WTC11 (cell line): ENCODE results near the gene LPGAT1. TPM values are rescaled to one million over a fixed set of nuclear protein-coding genes. Genes with fewer than 3 reads are reported as not detected.

ENCODE experiments used
- ATAC-seq: fragments of 200-7000 bp; cut with Tn5 transposase; 2 replicates; pipeline ENCODE4 v1.10.0; 2021; ENCODE audit warnings: mild to moderate bottlenecking, moderate library complexity
- CTCF ChIA-PET: fragments of 300-600 bp; sonication (Branson Sonifier 250); formaldehyde crosslinking; loops from one replicate; lab custom pipeline; 2021; ENCODE audit warnings: antibody characterized with exemption; lab: Charles Lee
- POLR2A ChIA-PET: fragments of 350-600 bp; sonication (Branson Sonifier 250); formaldehyde crosslinking; loops from one replicate; lab custom pipeline; 2021; ENCODE audit warnings: antibody characterized with exemption; lab: Charles Lee
- DNase-seq: peaks from one replicate; pipeline ENCODE4 v3.0.0; 2021; ENCODE audit warnings: low spot score
- H3K27ac Mint-ChIP-seq: 2 replicates; pipeline ENCODE4 v1.8.0; 2021; ENCODE audit warnings: mixed read lengths
- H3K27me3 Mint-ChIP-seq: 2 replicates; pipeline ENCODE4 v1.8.0; 2021; ENCODE audit warnings: low read depth, mild to moderate bottlenecking, moderate library complexity, mixed read lengths
- H3K36me3 Mint-ChIP-seq: 2 replicates; pipeline ENCODE4 v1.8.0; 2021; ENCODE audit warnings: mixed read lengths
- H3K4me1 Mint-ChIP-seq: 2 replicates; pipeline ENCODE4 v1.8.0; 2022; ENCODE audit warnings: mixed read lengths
- H3K4me3 Mint-ChIP-seq: 2 replicates; pipeline ENCODE4 v1.8.0; 2021; ENCODE audit warnings: mild to moderate bottlenecking, moderate library complexity, mixed read lengths
- H3K9me3 Mint-ChIP-seq: 2 replicates; pipeline ENCODE4 v1.8.0; 2021; ENCODE audit warnings: mixed read lengths
- ATF3 ChIP-seq: sonication (generic); formaldehyde crosslinking; conservative IDR thresholded peaks from 2 replicates; pipeline ENCODE4 v1.8.1; 2022; ENCODE audit warnings: mild to moderate bottlenecking, missing genetic modification reagents
- CBFB ChIP-seq: sonication (generic); formaldehyde crosslinking; IDR thresholded peaks from 2 replicates; pipeline ENCODE4 v1.8.1; 2022; ENCODE audit warnings: mild to moderate bottlenecking, low read depth, missing genetic modification reagents
- E2F1 ChIP-seq: sonication (generic); formaldehyde crosslinking; IDR thresholded peaks from 2 replicates; pipeline ENCODE4 v1.8.0; 2022; ENCODE audit warnings: mild to moderate bottlenecking, missing genetic modification reagents
- ERG ChIP-seq: fragments of 250-450 bp; sonication (Bioruptor Pico); IDR thresholded peaks from 2 replicates; pipeline ENCODE4 v1.8.0; 2021; ENCODE audit warnings: mild to moderate bottlenecking
- ESRRA ChIP-seq: sonication (generic); formaldehyde crosslinking; IDR thresholded peaks from 2 replicates; pipeline ENCODE4 v1.8.1; 2022; ENCODE audit warnings: mild to moderate bottlenecking, missing genetic modification reagents, borderline replicate concordance
- ETV6 ChIP-seq: sonication (generic); formaldehyde crosslinking; IDR thresholded peaks from 2 replicates; pipeline ENCODE4 v1.8.1; 2022; ENCODE audit warnings: mild to moderate bottlenecking, missing genetic modification reagents
- GTF2I ChIP-seq: fragments of 250-450 bp; sonication (Bioruptor Pico); conservative IDR thresholded peaks from 2 replicates; pipeline ENCODE4 v1.4.0; 2021; ENCODE audit warnings: mild to moderate bottlenecking
- JUN ChIP-seq: sonication (generic); formaldehyde crosslinking; IDR thresholded peaks from 2 replicates; pipeline ENCODE4 v1.8.0; 2023; ENCODE audit warnings: mild to moderate bottlenecking, missing genetic modification reagents
- KAT7 ChIP-seq: sonication (generic); formaldehyde crosslinking; IDR thresholded peaks from 2 replicates; pipeline ENCODE4 v1.8.1; 2023; ENCODE audit warnings: missing genetic modification reagents, mild to moderate bottlenecking, borderline replicate concordance
- NFE2L1 ChIP-seq: sonication (generic); formaldehyde crosslinking; IDR thresholded peaks from 2 replicates; pipeline ENCODE4 v1.8.1; 2023; ENCODE audit warnings: missing genetic modification reagents
- NR2C2 ChIP-seq: sonication (generic); formaldehyde crosslinking; IDR thresholded peaks from 2 replicates; pipeline ENCODE4 v1.8.0; 2022; ENCODE audit warnings: mild to moderate bottlenecking, missing genetic modification reagents
- OVOL2 ChIP-seq: fragments of 250-450 bp; sonication (Bioruptor Pico); IDR thresholded peaks from 2 replicates; pipeline ENCODE4 v1.9.0; 2021; ENCODE audit warnings: mild to moderate bottlenecking, borderline replicate concordance
- SMAD3 ChIP-seq: sonication (generic); formaldehyde crosslinking; IDR thresholded peaks from 2 replicates; pipeline ENCODE4 v1.8.0; 2022; ENCODE audit warnings: missing genetic modification reagents, mild to moderate bottlenecking, borderline replicate concordance
- SMAD4 ChIP-seq: sonication (generic); formaldehyde crosslinking; IDR thresholded peaks from 2 replicates; pipeline ENCODE4 v1.8.0; 2022; ENCODE audit warnings: mild to moderate bottlenecking, missing genetic modification reagents
- TP53 ChIP-seq: sonication (generic); formaldehyde crosslinking; IDR thresholded peaks from 2 replicates; pipeline ENCODE4 v1.8.1; 2023; ENCODE audit warnings: mild to moderate bottlenecking, missing genetic modification reagents
- ZNF121 ChIP-seq: sonication (generic); formaldehyde crosslinking; IDR thresholded peaks from 2 replicates; pipeline ENCODE4 v1.8.0; 2023; ENCODE audit warnings: missing genetic modification reagents
- ZNF219 ChIP-seq: sonication (generic); formaldehyde crosslinking; IDR thresholded peaks from 2 replicates; pipeline ENCODE4 v1.8.0; 2023; ENCODE audit warnings: missing genetic modification reagents, mild to moderate bottlenecking, borderline replicate concordance
- ZNF423 ChIP-seq: fragments of 250-450 bp; sonication (Bioruptor Pico); IDR thresholded peaks from 2 replicates; pipeline ENCODE4 v2.1.2; 2022; ENCODE audit warnings: mild to moderate bottlenecking, moderate library complexity
- ZNF671 ChIP-seq: fragments of 250-450 bp; sonication (Bioruptor Pico); IDR thresholded peaks from 2 replicates; pipeline ENCODE4 v1.8.0; 2021; ENCODE audit warnings: mild to moderate bottlenecking
- total RNA-seq: library from RNA; stranded (reverse); gene quantifications from 3 replicates; pipeline ENCODE4 v1.2.3, GENCODE V29; 2021
- TF ChIP-seq, protein P1 (sequence below): sonication (generic); formaldehyde crosslinking; conservative IDR thresholded peaks from 2 replicates; pipeline ENCODE4 v1.8.1; 2023; ENCODE audit warnings: mild to moderate bottlenecking, low read depth, missing genetic modification reagents, moderate library complexity
- TF ChIP-seq, protein P2 (sequence below): sonication (generic); formaldehyde crosslinking; IDR thresholded peaks from 2 replicates; pipeline ENCODE4 v1.8.0; 2022; ENCODE audit warnings: mild to moderate bottlenecking, missing genetic modification reagents
- TF ChIP-seq, protein P3 (sequence below): sonication (generic); formaldehyde crosslinking; IDR thresholded peaks from 2 replicates; pipeline ENCODE4 v1.8.1; 2022; ENCODE audit warnings: low read depth, missing genetic modification reagents, borderline replicate concordance
- TF ChIP-seq, protein P4 (sequence below): fragments of 250-450 bp; sonication (Bioruptor Pico); IDR thresholded peaks from 2 replicates; pipeline ENCODE4 v1.9.0; 2021; ENCODE audit warnings: moderate library complexity, mild to moderate bottlenecking, inconsistent platforms, borderline replicate concordance

Gene LPGAT1
- total RNA-seq, 1 experiment from 2014 or later = 15.1 TPM

GRCh38 chr1:211813590-211813989 lies 17.0 kb downstream of the LPGAT1 start:
- Mint-ChIP-seq H3K9me3 (peaks cover 11% of the 10 kb centered on the region), H3K27me3 (no peaks in the 10 kb centered on the region), H3K4me1 (no peaks in the 10 kb centered on the region)
- no peak for ATAC-seq
- DNase-seq = no peak
- TF ChIP-seq ETV6 (CRISPR knock-in tag) (no peak), SMAD4 (no peak), ESRRA (CRISPR knock-in tag) (no peak), OVOL2 (CRISPR knock-in tag) (no peak), SMAD3 (CRISPR knock-in tag) (no peak), ZNF423 (CRISPR knock-in tag) (no peak), TP53 (CRISPR knock-in tag) (no peak), E2F1 (no peak), JUN (no peak), ZNF121 (CRISPR knock-in tag) (no peak)
- TF ChIP-seq, protein P1, sequence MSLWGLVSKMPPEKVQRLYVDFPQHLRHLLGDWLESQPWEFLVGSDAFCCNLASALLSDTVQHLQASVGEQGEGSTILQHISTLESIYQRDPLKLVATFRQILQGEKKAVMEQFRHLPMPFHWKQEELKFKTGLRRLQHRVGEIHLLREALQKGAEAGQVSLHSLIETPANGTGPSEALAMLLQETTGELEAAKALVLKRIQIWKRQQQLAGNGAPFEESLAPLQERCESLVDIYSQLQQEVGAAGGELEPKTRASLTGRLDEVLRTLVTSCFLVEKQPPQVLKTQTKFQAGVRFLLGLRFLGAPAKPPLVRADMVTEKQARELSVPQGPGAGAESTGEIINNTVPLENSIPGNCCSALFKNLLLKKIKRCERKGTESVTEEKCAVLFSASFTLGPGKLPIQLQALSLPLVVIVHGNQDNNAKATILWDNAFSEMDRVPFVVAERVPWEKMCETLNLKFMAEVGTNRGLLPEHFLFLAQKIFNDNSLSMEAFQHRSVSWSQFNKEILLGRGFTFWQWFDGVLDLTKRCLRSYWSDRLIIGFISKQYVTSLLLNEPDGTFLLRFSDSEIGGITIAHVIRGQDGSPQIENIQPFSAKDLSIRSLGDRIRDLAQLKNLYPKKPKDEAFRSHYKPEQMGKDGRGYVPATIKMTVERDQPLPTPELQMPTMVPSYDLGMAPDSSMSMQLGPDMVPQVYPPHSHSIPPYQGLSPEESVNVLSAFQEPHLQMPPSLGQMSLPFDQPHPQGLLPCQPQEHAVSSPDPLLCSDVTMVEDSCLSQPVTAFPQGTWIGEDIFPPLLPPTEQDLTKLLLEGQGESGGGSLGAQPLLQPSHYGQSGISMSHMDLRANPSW (CRISPR knock-in tag) = no peak
- TF ChIP-seq, all 79 proteins: peak for 0
- no peak overlapping the region for H3K27ac Mint-ChIP-seq
- ChIA-PET CTCF (interaction anchor here (1.2 kb wide), 1 partner anchor 114 kb away, joined by 3 read pairs; no protein-coding TSS in a partner anchor), POLR2A (no interaction called here)
- H3K4me3 Mint-ChIP-seq = no peak overlapping the region
- H3K36me3 Mint-ChIP-seq = peaks cover 6% of the 10 kb centered on the region

- Mint-ChIP-seq H3K36me3 (peaks cover 6% of the 10 kb centered on the region), H3K9me3 (peaks cover 11% of the 10 kb centered on the region), H3K27me3 (no peaks in the 10 kb centered on the region), H3K27ac (no peak overlapping the region), H3K4me1 (no peaks in the 10 kb centered on the region), H3K4me3 (no peak overlapping the region)
- no peak for DNase-seq
- ChIA-PET CTCF (interaction anchor here (1.2 kb wide), 1 partner anchor 113 kb away, joined by 3 read pairs; no protein-coding TSS in a partner anchor), POLR2A (no interaction called here)
- peak; percentile 26; the same call in 1 of the 2 replicates for ATAC-seq
- TF ChIP-seq ATF3 (CRISPR knock-in tag) (no peak), KAT7 (CRISPR knock-in tag) (no peak), ZNF423 (CRISPR knock-in tag) (no peak), NFE2L1 (CRISPR knock-in tag) (no peak), ERG (no peak), CBFB (CRISPR knock-in tag) (no peak), GTF2I (CRISPR knock-in tag) (no peak), ZNF671 (CRISPR knock-in tag) (no peak), ZNF219 (no peak), NR2C2 (CRISPR knock-in tag) (no peak)
- TF ChIP-seq, protein P2, sequence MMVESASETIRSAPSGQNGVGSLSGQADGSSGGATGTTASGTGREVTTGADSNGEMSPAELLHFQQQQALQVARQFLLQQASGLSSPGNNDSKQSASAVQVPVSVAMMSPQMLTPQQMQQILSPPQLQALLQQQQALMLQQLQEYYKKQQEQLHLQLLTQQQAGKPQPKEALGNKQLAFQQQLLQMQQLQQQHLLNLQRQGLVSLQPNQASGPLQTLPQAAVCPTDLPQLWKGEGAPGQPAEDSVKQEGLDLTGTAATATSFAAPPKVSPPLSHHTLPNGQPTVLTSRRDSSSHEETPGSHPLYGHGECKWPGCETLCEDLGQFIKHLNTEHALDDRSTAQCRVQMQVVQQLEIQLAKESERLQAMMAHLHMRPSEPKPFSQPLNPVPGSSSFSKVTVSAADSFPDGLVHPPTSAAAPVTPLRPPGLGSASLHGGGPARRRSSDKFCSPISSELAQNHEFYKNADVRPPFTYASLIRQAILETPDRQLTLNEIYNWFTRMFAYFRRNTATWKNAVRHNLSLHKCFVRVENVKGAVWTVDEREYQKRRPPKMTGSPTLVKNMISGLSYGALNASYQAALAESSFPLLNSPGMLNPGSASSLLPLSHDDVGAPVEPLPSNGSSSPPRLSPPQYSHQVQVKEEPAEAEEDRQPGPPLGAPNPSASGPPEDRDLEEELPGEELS = no peak
- TF ChIP-seq, protein P3, sequence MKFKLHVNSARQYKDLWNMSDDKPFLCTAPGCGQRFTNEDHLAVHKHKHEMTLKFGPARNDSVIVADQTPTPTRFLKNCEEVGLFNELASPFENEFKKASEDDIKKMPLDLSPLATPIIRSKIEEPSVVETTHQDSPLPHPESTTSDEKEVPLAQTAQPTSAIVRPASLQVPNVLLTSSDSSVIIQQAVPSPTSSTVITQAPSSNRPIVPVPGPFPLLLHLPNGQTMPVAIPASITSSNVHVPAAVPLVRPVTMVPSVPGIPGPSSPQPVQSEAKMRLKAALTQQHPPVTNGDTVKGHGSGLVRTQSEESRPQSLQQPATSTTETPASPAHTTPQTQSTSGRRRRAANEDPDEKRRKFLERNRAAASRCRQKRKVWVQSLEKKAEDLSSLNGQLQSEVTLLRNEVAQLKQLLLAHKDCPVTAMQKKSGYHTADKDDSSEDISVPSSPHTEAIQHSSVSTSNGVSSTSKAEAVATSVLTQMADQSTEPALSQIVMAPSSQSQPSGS (CRISPR knock-in tag) = no peak
- TF ChIP-seq, protein P1 (CRISPR knock-in tag) = no peak
- TF ChIP-seq, protein P4, sequence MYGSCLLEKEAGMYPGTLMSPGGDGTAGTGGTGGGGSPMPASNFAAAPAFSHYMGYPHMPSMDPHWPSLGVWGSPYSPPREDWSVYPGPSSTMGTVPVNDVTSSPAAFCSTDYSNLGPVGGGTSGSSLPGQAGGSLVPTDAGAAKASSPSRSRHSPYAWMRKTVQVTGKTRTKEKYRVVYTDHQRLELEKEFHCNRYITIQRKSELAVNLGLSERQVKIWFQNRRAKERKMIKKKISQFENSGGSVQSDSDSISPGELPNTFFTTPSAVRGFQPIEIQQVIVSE = no peak
Measured at GRCh38 chr1:211812584-211812983, 18.0 kb downstream of the LPGAT1 start.
